Prostate gland (tissue), 2 donors: ENCODE results near the gene RALGPS1.

ENCODE experiments used
- POLR2A ChIP-seq: fragments of 450-650 bp; IDR thresholded peaks from one replicate; pipeline ENCODE4 v1.6.1; 2016; ENCODE audit warnings: antibody characterized with exemption, mild to moderate bottlenecking
- POLR2AphosphoS5 ChIP-seq: sonication (generic); formaldehyde crosslinking; IDR thresholded peaks from one replicate; pipeline ENCODE4 v1.6.1; 2017; ENCODE audit warnings: antibody characterized with exemption
- TF ChIP-seq, protein P1 (sequence below), 4 experiments: fragments of 200-600 bp in 2 of 4; fragments of 450-650 bp in 2 of 4; sonication (generic) in 2 of 4; IDR thresholded peaks; 1 replicate in 3 of 4; 2 replicates in 1 of 4; pipeline ENCODE4 v1.5.1; 2016 to 2019; ENCODE audit warnings: antibody characterized with exemption in 4 of 4, mild to moderate bottlenecking in 2 of 4, moderate library complexity in 2 of 4

GRCh38 chr9:127036437-127036836, 121.9 kb downstream of the RALGPS1 start:
- TF ChIP-seq, protein P1, sequence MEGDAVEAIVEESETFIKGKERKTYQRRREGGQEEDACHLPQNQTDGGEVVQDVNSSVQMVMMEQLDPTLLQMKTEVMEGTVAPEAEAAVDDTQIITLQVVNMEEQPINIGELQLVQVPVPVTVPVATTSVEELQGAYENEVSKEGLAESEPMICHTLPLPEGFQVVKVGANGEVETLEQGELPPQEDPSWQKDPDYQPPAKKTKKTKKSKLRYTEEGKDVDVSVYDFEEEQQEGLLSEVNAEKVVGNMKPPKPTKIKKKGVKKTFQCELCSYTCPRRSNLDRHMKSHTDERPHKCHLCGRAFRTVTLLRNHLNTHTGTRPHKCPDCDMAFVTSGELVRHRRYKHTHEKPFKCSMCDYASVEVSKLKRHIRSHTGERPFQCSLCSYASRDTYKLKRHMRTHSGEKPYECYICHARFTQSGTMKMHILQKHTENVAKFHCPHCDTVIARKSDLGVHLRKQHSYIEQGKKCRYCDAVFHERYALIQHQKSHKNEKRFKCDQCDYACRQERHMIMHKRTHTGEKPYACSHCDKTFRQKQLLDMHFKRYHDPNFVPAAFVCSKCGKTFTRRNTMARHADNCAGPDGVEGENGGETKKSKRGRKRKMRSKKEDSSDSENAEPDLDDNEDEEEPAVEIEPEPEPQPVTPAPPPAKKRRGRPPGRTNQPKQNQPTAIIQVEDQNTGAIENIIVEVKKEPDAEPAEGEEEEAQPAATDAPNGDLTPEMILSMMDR (IDR thresholded peaks at IDR 0.05): no peak
- TF ChIP-seq POLR2A (no peak), POLR2AphosphoS5 (no peak)
